LoVo (cell line): ENCODE data around the gene SEZ6L.

Source experiments
- DNase-seq: peaks from one replicate; pipeline ENCODE4 v3.0.0-alpha.2; 2016; ENCODE audit warnings: low spot score

Gene SEZ6L

GRCh38 chr22:26298605-26299310 is 129.5 kb downstream of the SEZ6L start:
- no peak for DNase-seq

- no peak for DNase-seq
Measured at GRCh38 chr22:26302726-26303125, 133.5 kb downstream of the SEZ6L start.

GRCh38 chr22:26303475-26303874 is 134.2 kb downstream of the SEZ6L start:
- no peak for DNase-seq

DNA sequence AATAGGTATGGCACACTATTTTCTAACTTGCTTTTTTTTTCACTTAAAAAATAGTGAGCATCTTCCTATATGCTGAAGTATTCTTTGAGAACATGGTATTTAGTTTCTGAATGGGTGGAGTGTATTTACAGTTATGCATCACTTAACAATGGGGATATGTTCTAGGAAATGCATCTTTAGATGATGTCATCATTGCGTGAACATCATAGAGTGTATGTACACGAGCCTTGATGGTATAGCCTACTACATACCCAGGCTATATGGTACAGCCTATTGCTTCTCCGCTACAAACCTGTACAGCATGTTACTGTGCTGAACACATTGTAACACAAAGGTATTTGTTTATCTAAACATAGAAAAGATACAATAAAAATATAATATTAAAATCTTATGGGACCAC is 135.5 kb downstream of the SEZ6L start:
- no peak for DNase-seq

DNA sequence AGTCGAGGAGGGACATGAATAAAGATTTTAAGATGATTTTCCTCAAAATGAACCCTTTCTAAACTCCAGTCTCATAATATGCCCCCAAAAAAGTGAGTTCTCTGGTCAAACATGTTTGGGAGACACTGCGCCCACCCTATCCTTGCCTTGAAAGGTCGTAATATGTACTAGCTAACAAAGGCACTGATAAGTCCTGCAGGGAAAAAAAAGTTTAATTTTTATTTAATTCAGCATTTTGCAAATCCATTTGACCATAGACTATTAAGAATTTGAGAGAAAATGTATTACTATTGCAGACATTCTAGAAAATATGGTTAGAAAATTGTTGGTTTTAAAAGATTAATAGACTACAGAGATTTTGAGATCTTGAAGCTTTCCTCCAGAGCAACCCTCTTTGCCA is 139.2 kb downstream of the SEZ6L start:
- no peak for DNase-seq

DNA sequence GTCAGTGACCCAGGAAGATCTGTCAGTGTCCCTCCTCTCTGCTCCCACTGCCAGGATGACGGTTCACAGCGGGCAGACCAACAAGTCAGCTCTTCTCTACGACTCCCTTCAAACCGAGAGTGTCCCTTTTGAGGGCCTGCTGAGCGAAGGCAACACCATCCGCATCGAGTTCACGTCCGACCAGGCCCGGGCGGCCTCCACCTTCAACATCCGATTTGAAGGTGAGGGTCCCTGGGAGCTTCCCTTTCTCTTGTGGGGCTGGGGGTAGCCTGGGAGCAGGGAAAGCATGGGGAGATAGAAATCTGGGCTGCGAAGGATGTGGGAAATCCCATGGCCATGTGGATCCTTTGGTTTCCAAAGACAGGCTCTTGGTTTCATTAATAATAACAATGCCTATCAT is 141.4 kb downstream of the SEZ6L start:
- DNase-seq = no peak

GRCh38 chr22:26313291-26313690 is 144.0 kb downstream of the SEZ6L start:
- no peak for DNase-seq

- DNase-seq = no peak
Measured at GRCh38 chr22:26314171-26314570, 144.9 kb downstream of the SEZ6L start.

DNA sequence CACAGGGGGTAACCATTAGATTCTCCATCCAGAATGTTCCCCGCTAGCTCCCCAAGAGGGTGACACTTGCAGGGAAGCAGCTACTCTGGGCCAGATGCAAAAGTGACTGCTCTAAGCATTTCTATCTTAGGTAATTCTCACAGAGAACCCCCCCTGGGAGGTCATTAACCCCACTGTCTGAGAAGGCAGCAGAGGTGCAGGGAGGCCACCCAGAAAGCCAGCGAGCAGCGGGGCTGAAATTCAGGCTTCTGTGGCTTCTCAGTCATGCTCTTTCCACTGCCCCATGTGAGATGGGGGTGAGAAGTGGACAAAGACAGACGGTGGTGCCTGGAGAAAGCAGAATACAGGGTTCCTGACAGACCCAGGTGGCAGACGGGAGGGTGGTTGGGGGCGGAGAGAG is 145.4 kb downstream of the SEZ6L start:
- DNase-seq = no peak

- no peak for DNase-seq
Measured at GRCh38 chr22:26316732-26317285, 147.5 kb downstream of the SEZ6L start.

DNA sequence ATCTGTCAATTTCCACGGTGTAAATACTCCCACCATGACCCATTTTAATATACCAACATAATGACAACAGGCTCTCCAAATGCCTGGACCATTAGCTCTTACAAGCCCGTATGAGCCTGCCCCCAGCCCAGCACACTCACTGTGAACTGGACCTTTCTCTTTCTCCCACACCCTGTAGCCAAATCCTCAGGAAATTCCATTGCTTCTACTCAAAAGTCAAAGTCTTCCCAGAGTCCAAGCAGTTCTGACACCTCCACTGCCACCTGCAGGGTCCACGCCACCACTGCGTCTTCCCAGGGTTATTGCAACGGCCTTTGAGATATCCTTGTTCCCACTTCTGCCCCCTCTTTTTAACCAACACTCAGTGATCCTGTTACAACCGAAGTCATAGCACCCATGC is 149.7 kb downstream of the SEZ6L start:
- no peak for DNase-seq

DNA sequence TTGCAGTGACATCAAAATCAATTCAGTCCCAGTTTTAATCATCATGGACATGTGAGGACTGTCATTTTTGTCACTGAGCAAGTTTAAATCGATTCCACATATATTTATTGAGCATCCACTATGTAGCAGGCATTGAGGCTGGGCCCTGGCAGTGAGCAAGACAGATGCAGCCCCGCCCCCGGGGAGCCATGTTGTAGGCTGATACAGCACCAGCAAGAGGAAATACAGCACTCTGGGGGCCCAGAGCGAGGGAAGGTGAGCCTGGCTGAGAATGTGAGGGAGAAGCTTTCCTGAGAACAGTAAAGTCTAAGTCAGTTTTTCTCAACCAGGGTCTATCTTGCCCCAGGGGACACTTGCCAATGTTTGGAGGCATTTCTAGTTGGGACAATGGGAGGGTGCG is 151.2 kb downstream of the SEZ6L start:
- no peak for DNase-seq

DNA sequence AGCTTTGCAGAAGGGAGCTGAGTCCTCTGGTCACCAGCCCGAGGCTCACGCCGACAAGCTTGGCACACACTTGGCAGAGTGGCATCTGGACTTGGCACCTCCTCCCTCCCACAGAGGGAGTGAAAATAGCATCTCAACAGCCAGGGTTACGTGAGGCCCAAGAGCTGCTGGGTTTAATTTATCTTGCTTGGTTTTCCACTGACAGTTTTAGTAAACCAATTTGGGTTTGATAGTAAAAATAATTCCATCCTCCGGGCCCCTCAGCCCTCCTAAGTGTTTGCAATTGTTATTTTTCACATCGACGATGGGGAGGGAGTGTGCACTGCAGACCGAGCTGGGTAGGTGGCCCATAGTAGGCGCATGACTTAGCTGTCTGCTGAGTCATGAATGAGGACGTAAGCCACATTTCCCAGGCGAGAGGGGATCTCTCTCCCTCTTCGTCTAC is 152.2 kb downstream of the SEZ6L start:
- DNase-seq = no peak

GRCh38 chr22:26322179-26322905 is 153.1 kb downstream of the SEZ6L start:
- DNase-seq = peak; percentile 18

- DNase-seq = no peak
Measured at GRCh38 chr22:26323013-26323412, 153.8 kb downstream of the SEZ6L start.

GRCh38 chr22:26324150-26324549 is 154.9 kb downstream of the SEZ6L start:
- DNase-seq = no peak

- no peak for DNase-seq
Measured at GRCh38 chr22:26325641-26326040, 156.4 kb downstream of the SEZ6L start.

DNA sequence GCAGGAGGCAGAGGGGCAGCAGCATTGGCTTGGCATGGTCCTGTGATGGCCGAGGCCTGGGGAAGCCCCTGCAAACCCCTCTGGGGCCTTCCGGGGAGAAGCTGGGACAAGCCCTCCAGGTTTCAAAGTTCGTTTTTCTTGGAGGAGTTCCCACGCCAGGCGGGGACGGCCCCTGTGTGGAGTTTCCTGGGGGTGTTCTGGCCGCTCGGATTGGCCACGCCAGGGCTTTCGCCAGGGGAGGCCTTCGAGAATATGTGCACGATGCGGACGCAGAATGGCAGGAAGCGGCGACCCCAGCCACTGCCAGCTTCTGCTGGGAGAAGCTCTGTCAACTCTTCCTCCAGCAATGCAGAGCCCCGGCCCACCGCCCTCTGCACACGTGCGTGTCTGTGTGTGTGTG is 157.5 kb downstream of the SEZ6L start:
- DNase-seq = no peak

DNA sequence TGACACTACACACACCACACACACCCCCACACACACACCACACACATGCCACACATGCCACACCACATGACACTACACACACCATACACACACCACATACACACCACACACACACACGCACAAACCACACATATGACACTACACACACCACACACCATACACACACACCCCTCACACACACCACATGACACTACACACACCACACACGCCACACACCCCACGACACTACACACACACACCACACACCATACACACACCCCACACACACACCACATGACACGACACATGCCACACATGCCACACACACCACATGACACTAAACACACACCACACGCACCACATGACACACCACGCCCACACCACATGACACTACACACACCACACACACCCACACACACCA is 158.0 kb downstream of the SEZ6L start:
- DNase-seq = no peak

GRCh38 chr22:26328221-26328620 is 159.0 kb downstream of the SEZ6L start:
- DNase-seq = no peak

DNA sequence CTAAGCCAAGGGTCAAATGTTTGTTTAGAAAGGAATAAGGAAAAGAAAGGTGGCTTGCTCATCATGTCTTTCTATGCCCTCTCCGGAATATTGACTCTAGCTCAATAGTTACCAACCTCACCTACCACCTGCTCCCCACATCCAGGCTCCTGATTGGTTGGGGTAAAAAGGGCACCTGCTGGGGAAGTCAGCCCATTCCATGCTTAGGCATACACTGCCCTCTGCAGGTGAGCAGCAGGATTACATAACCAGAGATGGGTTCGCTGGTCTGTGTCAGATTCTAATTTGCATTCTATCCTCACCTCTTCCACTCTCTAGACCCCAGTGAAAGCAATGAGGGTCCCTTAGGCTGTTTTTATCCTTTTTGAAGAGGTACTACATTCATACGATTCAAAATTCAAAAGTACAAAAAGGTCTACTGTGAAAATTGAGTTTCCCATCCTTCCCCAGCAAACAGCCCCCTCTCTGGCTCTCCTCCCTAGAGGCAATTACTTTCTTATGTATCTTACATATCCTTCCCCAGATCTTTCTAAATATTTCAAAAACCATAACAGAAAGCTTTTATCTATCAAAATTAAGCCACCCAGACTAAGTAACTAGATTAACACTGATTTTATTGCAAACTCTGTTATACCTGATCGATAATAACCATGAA is 161.8 kb downstream of the SEZ6L start:
- DNase-seq = peak; percentile 54

GRCh38 chr22:26333088-26333800 is 164.0 kb downstream of the SEZ6L start:
- no peak for DNase-seq
